H9 (cell line): Measurements from ENCODE around the gene YBX1. TPM values are rescaled to one million over a fixed set of nuclear protein-coding genes. Genes with fewer than 3 reads are reported as not detected.

Experiments used
- DNase-seq: peaks from one replicate; pipeline ENCODE4 v3.0.0-alpha.2; 2017
- H2AFZ ChIP-seq: one replicate; pipeline ENCODE4 v1.6.1; 2013; ENCODE audit warnings: mild to moderate bottlenecking, low read length, control low read depth, moderate library complexity
- H2AK5ac ChIP-seq: 2 replicates; pipeline ENCODE4 v1.6.1; 2013; ENCODE audit warnings: low read length, control low read depth, mixed read lengths; ENCODE audit not compliant: insufficient read length
- H2BK120ac ChIP-seq: one replicate; pipeline ENCODE4 v1.6.1; 2013; ENCODE audit warnings: low read depth, mild to moderate bottlenecking, low read length, control low read depth, inconsistent platforms; ENCODE audit not compliant: poor library complexity, severe bottlenecking
- H2BK12ac ChIP-seq: 2 replicates; pipeline ENCODE4 v1.6.1; 2013; ENCODE audit warnings: low read length, control low read depth, mixed read lengths, low read depth; ENCODE audit not compliant: insufficient read length
- H2BK15ac ChIP-seq: 2 replicates; pipeline ENCODE4 v1.6.1; 2013; ENCODE audit warnings: low read depth, low read length, control low read depth
- H2BK20ac ChIP-seq: one replicate; pipeline ENCODE4 v1.6.1; 2013; ENCODE audit warnings: low read depth, mild to moderate bottlenecking, low read length, control low read depth, inconsistent platforms; ENCODE audit not compliant: poor library complexity, severe bottlenecking
- H2BK5ac ChIP-seq: 2 replicates; pipeline ENCODE4 v1.6.1; 2013; ENCODE audit warnings: low read length, control low read depth, mixed read lengths; ENCODE audit not compliant: insufficient read length
- H3K14ac ChIP-seq: 2 replicates; pipeline ENCODE4 v1.6.1; 2013; ENCODE audit warnings: low read length, control low read depth; ENCODE audit not compliant: insufficient read depth
- H3K18ac ChIP-seq: 2 replicates; pipeline ENCODE4 v1.6.1; 2013; ENCODE audit warnings: low read depth, mild to moderate bottlenecking, mixed read lengths, low read length, control low read depth; ENCODE audit not compliant: insufficient read length
- H3K23ac ChIP-seq: 2 replicates; pipeline ENCODE4 v1.6.1; 2013; ENCODE audit warnings: low read length, control low read depth, mixed read lengths, low read depth; ENCODE audit not compliant: insufficient read length
- H3K23me2 ChIP-seq: 2 replicates; pipeline ENCODE4 v1.6.1; 2013; ENCODE audit warnings: low read depth, mild to moderate bottlenecking, mixed read lengths, low read length, control low read depth; ENCODE audit not compliant: insufficient read length, poor library complexity, severe bottlenecking
- H3K27ac ChIP-seq: 2 replicates; pipeline ENCODE4 v1.5.1; 2013; ENCODE audit warnings: low read length, control low read depth, mixed read lengths, low read depth; ENCODE audit not compliant: insufficient read length
- H3K27me3 ChIP-seq: 2 replicates; pipeline ENCODE4 v1.6.1; 2013; ENCODE audit warnings: low read length, control low read depth, inconsistent platforms; ENCODE audit not compliant: insufficient read depth
- H3K4ac ChIP-seq: 2 replicates; pipeline ENCODE4 v1.6.1; 2013; ENCODE audit warnings: low read depth, mild to moderate bottlenecking, control low read depth, inconsistent platforms, low read length, moderate library complexity
- H3K4me1 ChIP-seq: 2 replicates; pipeline ENCODE4 v1.6.1; 2013; ENCODE audit warnings: low read length, control low read depth, inconsistent platforms; ENCODE audit not compliant: insufficient read depth
- H3K4me2 ChIP-seq: 2 replicates; pipeline ENCODE4 v1.6.1; 2013; ENCODE audit warnings: low read length, control low read depth, mixed read lengths; ENCODE audit not compliant: insufficient read length, insufficient read depth
- H3K56ac ChIP-seq: 2 replicates; pipeline ENCODE4 v1.6.1; 2013; ENCODE audit warnings: low read depth, mild to moderate bottlenecking, mixed read lengths, low read length, control low read depth; ENCODE audit not compliant: insufficient read length
- H3K79me1 ChIP-seq: 2 replicates; pipeline ENCODE4 v1.6.1; 2013; ENCODE audit warnings: low read depth, mild to moderate bottlenecking, moderate library complexity, low read length, control low read depth, inconsistent platforms; ENCODE audit not compliant: insufficient read depth, poor library complexity, severe bottlenecking
- H3K79me2 ChIP-seq: 2 replicates; pipeline ENCODE4 v1.6.1; 2013; ENCODE audit warnings: low read length, control low read depth, inconsistent platforms; ENCODE audit not compliant: insufficient read depth
- H3K9ac ChIP-seq: 2 replicates; pipeline ENCODE4 v1.6.1; 2013; ENCODE audit warnings: low read length, control low read depth, mixed read lengths; ENCODE audit not compliant: insufficient read length; ENCODE audit errors: extremely low read depth
- H3K9me3 ChIP-seq: one replicate; pipeline ENCODE4 v1.6.1; 2013; ENCODE audit warnings: low read depth, low read length, inconsistent platforms; ENCODE audit not compliant: control insufficient read depth
- H3T11ph ChIP-seq: one replicate; pipeline ENCODE4 v1.6.1; 2013; ENCODE audit warnings: mild to moderate bottlenecking, low read length, control low read depth, inconsistent platforms
- H4K20me1 ChIP-seq: one replicate; pipeline ENCODE4 v1.6.1; 2013; ENCODE audit not compliant: control insufficient read depth, insufficient read length, insufficient read depth
- H4K5ac ChIP-seq: 2 replicates; pipeline ENCODE4 v1.6.1; 2013; ENCODE audit warnings: low read depth, mild to moderate bottlenecking, mixed read lengths, low read length, control low read depth; ENCODE audit not compliant: insufficient read length
- H4K8ac ChIP-seq: replicated peaks from 2 replicates; pipeline ENCODE4 v1.6.1; 2013; ENCODE audit warnings: low read length, control low read depth, mixed read lengths, low read depth; ENCODE audit not compliant: insufficient read length
- H4K91ac ChIP-seq: 2 replicates; pipeline ENCODE4 v1.6.1; 2013; ENCODE audit warnings: low read depth, mild to moderate bottlenecking, moderate library complexity, mixed read lengths, low read length, control low read depth; ENCODE audit not compliant: insufficient read length
- H3K27ac Mint-ChIP-seq, 3 experiments: 2 replicates in 2 of 3; 3 replicates in 1 of 3; pipeline ENCODE4 v1.8.0; 2020 to 2021; ENCODE audit warnings: mixed read lengths in 3 of 3, mild to moderate bottlenecking in 1 of 3, moderate library complexity in 1 of 3
- H3K27me3 Mint-ChIP-seq: 2 replicates; pipeline ENCODE4 v1.8.0; 2021; ENCODE audit warnings: low read depth, mild to moderate bottlenecking, moderate library complexity, mixed read lengths
- H3K36me3 Mint-ChIP-seq, 3 experiments: 2 replicates in 2 of 3; 3 replicates in 1 of 3; pipeline ENCODE4 v1.8.0; 2020 to 2021; ENCODE audit warnings: low read depth in 3 of 3, mixed read lengths in 3 of 3; ENCODE audit not compliant: insufficient read depth in 1 of 3
- H3K4me1 Mint-ChIP-seq, 2 experiments: 2 replicates each; pipeline ENCODE4 v1.8.0; 2020; ENCODE audit warnings: mixed read lengths in 2 of 2
- H3K4me3 Mint-ChIP-seq, 2 experiments: 2 replicates in 1 of 2; 3 replicates in 1 of 2; pipeline ENCODE4 v1.8.0; 2020 to 2021; ENCODE audit warnings: mild to moderate bottlenecking in 2 of 2, mixed read lengths in 2 of 2, moderate library complexity in 1 of 2
- H3K9me3 Mint-ChIP-seq, 2 experiments: 2 replicates in 1 of 2; 3 replicates in 1 of 2; pipeline ENCODE4 v1.8.0; 2020; ENCODE audit warnings: mild to moderate bottlenecking in 2 of 2, mixed read lengths in 2 of 2, moderate library complexity in 1 of 2
- CTCF ChIP-seq: fragments of 200-600 bp; sonication (generic); conservative IDR thresholded peaks from 3 replicates; pipeline ENCODE4 v1.8.0; 2021; ENCODE audit warnings: antibody characterized with exemption, mild to moderate bottlenecking
- WGBS: extraction: QIAGEN DNeasy Blood & Tissue Kit; methylation state at CpG from one replicate; pipeline ENCODE4 v1.1.7; 2013; ENCODE audit warnings: missing lambda C conversion rate, low lambda C conversion rate, mixed read lengths; ENCODE audit not compliant: insufficient read length; ENCODE audit errors: extremely low coverage; 5-methylcytosine and 5-hydroxymethylcytosine counted together
- total RNA-seq: library from RNA; stranded (reverse); gene quantifications from 2 replicates; pipeline ENCODE4 v1.2.1, GENCODE V29; 2021

The YBX1 gene
- total RNA-seq, 1 experiment from 2014 or later, result 1,019 TPM

GRCh38 chr1:42658877-42659337 is 23.3 kb upstream of the YBX1 start:
- H3K9me3 Mint-ChIP-seq, result no peaks in the 10 kb centered on the region
- no peak overlapping the region for H2AK5ac ChIP-seq
- H3K27ac ChIP-seq, result no peak overlapping the region
- no peak overlapping the region for H2BK20ac ChIP-seq
- H3T11ph ChIP-seq, result no peak overlapping the region
- no peak overlapping the region for H4K8ac ChIP-seq
- 0 out of 2 replicates have a peak overlapping the region, but pooled peaks have one; percentile 34 for H3K14ac ChIP-seq
- H4K91ac ChIP-seq, result no peak overlapping the region
- H3K79me1 ChIP-seq, result peaks cover 7% of the 10 kb centered on the region
- H3K18ac ChIP-seq, result no peak overlapping the region
- H2BK120ac ChIP-seq, result no peak overlapping the region
- no peaks in the 10 kb centered on the region for H3K9me3 ChIP-seq
- no peak overlapping the region for H2BK5ac ChIP-seq
- peak overlapping the region; percentile 87 for H3K9ac ChIP-seq
- peak overlapping the region; percentile 93 to 99 for H3K4me3 Mint-ChIP-seq
- H3K4me1 Mint-ChIP-seq, result peaks cover 12 to 13% of the 10 kb centered on the region in 2 experiments
- H3K4me1 ChIP-seq, result no peaks in the 10 kb centered on the region; the same call in 1 of the 2 replicates
- no peak overlapping the region for H3K23ac ChIP-seq
- TF ChIP-seq CTCF, result no peak
- H2AFZ ChIP-seq, result no peak overlapping the region
- peaks cover 8 to 39% (median 35%) of the 10 kb centered on the region in 3 experiments; a peak in 5 of 7 replicates for H3K36me3 Mint-ChIP-seq
- H2BK15ac ChIP-seq, result no peak overlapping the region
- H3K27ac Mint-ChIP-seq, result peak overlapping the region; percentile 15 to 98 (median 97); a peak in 5 of 7 replicates
- peaks cover 7% of the 10 kb centered on the region; the same call in 1 of the 2 replicates for H3K79me2 ChIP-seq
- DNase-seq, result peak; percentile 31
- H3K4ac ChIP-seq, result no peak overlapping the region
- H4K5ac ChIP-seq, result no peak overlapping the region
- no peak overlapping the region for H3K56ac ChIP-seq
- no peaks in the 10 kb centered on the region for H3K27me3 ChIP-seq
- H3K4me2 ChIP-seq, result peak overlapping the region; percentile 99
- peaks cover 10% of the 10 kb centered on the region for H3K23me2 ChIP-seq
- H3K27me3 Mint-ChIP-seq, result peaks cover 8% of the 10 kb centered on the region
- WGBS, result no CpG with 5 or more reads among the region's 20 CpGs
- H2BK12ac ChIP-seq, result no peak overlapping the region
- H4K20me1 ChIP-seq, result no peaks in the 10 kb centered on the region
